Ovary (tissue), 9 donors: ENCODE results near the gene STAT4. TPM values are rescaled to one million over a fixed set of nuclear protein-coding genes. Genes with fewer than 3 reads are reported as not detected.

Experiments used
- DNase-seq, 5 donors: peaks; one replicate each; pipeline ENCODE4 v3.0.0-alpha.2; 2019 to 2020
- H3K27ac ChIP-seq, 2 donors: fragments of 200-600 bp; one replicate each; pipeline versions ENCODE4 v1.5.1 to v1.8.0; 2019 to 2022
- H3K27me3 ChIP-seq: fragments of 200-600 bp; one replicate; pipeline ENCODE4 v1.8.0; 2022
- H3K36me3 ChIP-seq: fragments of 200-600 bp; sonication (generic); one replicate; pipeline ENCODE4 v1.5.1; 2019
- H3K4me1 ChIP-seq: one replicate; pipeline ENCODE4 v1.8.1; 2013; ENCODE audit warnings: mild to moderate bottlenecking, moderate library complexity; ENCODE audit not compliant: insufficient read depth
- H3K4me3 ChIP-seq: fragments of 200-600 bp; sonication (generic); one replicate; pipeline ENCODE4 v1.5.1; 2017
- H3K9me3 ChIP-seq, 2 donors: fragments of 200-600 bp in 1 of 2; sonication (generic) in 1 of 2; one replicate each; pipeline versions ENCODE4 v1.5.1 to v1.8.1; 2013 to 2019; ENCODE audit warnings: mild to moderate bottlenecking in 1 of 2, moderate library complexity in 1 of 2
- CTCF ChIP-seq, 3 donors: fragments of 450-650 bp in 2 of 3; fragments of 200-600 bp in 1 of 3; IDR thresholded peaks; one replicate each; pipeline versions ENCODE4 v1.5.1 to v1.8.0; 2016 to 2022; ENCODE audit warnings: antibody characterized with exemption in 3 of 3, mild to moderate bottlenecking in 1 of 3
- EP300 ChIP-seq: sonication (generic); formaldehyde crosslinking; IDR thresholded peaks from one replicate; pipeline ENCODE4 v1.6.1; 2017; ENCODE audit warnings: antibody characterized with exemption
- POLR2A ChIP-seq: fragments of 450-650 bp; IDR thresholded peaks from one replicate; pipeline ENCODE4 v1.6.1; 2017; ENCODE audit warnings: antibody characterized with exemption, mild to moderate bottlenecking, moderate library complexity
- WGBS, 3 donors: extraction: QIAGEN DNeasy Blood & Tissue Kit in 1 of 3; methylation state at CpG; one replicate each; pipeline versions ENCODE4 v1.1.5 to v1.1.7; 2013 to 2017; 5-methylcytosine and 5-hydroxymethylcytosine counted together
- intact Hi-C, 4 donors: fragments of 100-400 bp; cut with DNase I; formaldehyde crosslinking; loops; one replicate each; pipeline versions ENCODE4 v1.11.0 to v1.15.1; 2022 to 2023
- polyA plus RNA-seq, 2 donors: library from polyadenylated mRNA; stranded (reverse); fragments of 200-250 nt in 1 of 2; fragments of 350-450 nt in 1 of 2; fragmentation: Illumina TruSeq in 1 of 2; extraction: RNeasy Lipid Tissue Mini Kit (QIAGEN cat#74804) in 1 of 2; gene quantifications; one replicate each; pipeline ENCODE4 v1.2.3, GENCODE V29; 2013 to 2014
- total RNA-seq, 7 donors: library from RNA; depleted of rRNA in 2 of 7; stranded (reverse); fragments of >200 nt in 2 of 7; fragmentation: NEBNext Ultra II Directional in 3 of 7; extraction: Animal tissue kit (Norgen Biotek cat#: 25700) in 3 of 7; gene quantifications; one replicate each; pipeline versions ENCODE4 v1.1.0 to v1.2.4, GENCODE V29; 2016 to 2023
- donor health status: DM: no; HTN: no; CAD: no; lungs with moderate emphysema.
- donor health status: DM: no; HTN: no; CAD: no.
- donor health status: Bipolar disorder and iron deficiency.
- donor health status: DM: yes; HTN: yes; CAD: no.
- donor health status: DM: no; HTN: no; CAD: no.
- donor health status: DM: yes; HTN: yes; CAD: no.

STAT4 gene
- total and polyA plus RNA-seq, 9 donors: 0.52 to 3.6 (median 1.5) TPM

GRCh38 chr2:191023235-191023679, 127.5 kb downstream of the STAT4 start:
- DNase-seq: no peak
- no peak overlapping the region for H3K27ac ChIP-seq
- WGBS, 3 donors: 89 to 92% (median 91%) methylated on average over 7 of the region's 7 CpGs
- no peak overlapping the region for H3K4me3 ChIP-seq
- no peaks in the 10 kb centered on the region for H3K36me3 ChIP-seq
- H3K27me3 ChIP-seq: no peaks in the 10 kb centered on the region
- TF ChIP-seq POLR2A: no peak
- TF ChIP-seq CTCF (IDR thresholded peaks at IDR 0.05): no peak
- TF ChIP-seq EP300: no peak
- intact Hi-C loops: loop anchor here in 1 of 4 donors (10.0 kb wide), 1 partner anchor 238 kb away; no protein-coding TSS in a partner anchor
- H3K9me3 ChIP-seq: no peaks in the 10 kb centered on the region
- peaks cover 3% of the 10 kb centered on the region for H3K4me1 ChIP-seq

DNA sequence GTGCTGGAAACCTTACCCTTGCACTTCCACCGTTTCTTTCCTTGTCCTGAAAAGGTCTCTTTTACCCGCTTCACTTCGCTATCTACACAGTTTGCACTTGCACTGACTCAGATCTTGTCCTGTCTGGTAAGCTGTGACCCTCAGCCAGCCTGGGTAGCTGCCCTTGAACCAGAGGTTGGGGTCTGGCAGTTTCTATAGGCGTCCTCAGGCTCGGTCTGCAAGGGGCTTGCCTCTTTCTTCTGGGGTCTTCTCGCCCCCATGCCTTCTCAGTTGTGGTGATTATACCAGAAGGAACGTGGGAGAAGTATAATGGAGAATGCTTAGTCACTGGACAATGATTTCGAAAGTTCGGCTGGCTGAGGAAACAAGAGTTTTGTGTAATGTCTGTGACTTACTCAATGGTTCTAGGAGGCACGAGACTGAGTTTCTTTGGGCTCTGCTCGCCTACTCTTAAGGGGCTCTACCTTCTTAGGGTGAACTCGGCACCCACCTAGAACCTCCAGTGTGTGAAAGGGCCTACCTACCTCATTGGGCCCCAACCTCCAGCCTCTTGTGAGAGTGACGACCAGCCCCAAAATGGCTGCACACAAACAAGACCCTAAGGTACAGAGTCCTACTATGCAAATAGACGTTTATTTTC, 129.9 kb downstream of the STAT4 start:
- intact Hi-C loops: loop anchor here in 1 of 4 donors (10.0 kb wide), 1 partner anchor 236 kb away; no protein-coding TSS in a partner anchor
- Histone ChIP-seq H3K27me3 (no peaks in the 10 kb centered on the region), H3K27ac (peak overlapping the region; percentile 33 to 67), H3K4me3 (peak overlapping the region; percentile 75), H3K9me3 (no peaks in the 10 kb centered on the region), H3K4me1 (peaks cover 3% of the 10 kb centered on the region), H3K36me3 (no peaks in the 10 kb centered on the region)
- WGBS, 3 donors: 27 to 33% (median 28%) methylated on average over 14 of the region's 14 CpGs
- peak in 3 of 5 donors; percentile 13 to 60 (median 36) for DNase-seq
- TF ChIP-seq EP300: no peak
- TF ChIP-seq POLR2A: no peak
- TF ChIP-seq CTCF (IDR thresholded peaks at IDR 0.05): no peak

DNA sequence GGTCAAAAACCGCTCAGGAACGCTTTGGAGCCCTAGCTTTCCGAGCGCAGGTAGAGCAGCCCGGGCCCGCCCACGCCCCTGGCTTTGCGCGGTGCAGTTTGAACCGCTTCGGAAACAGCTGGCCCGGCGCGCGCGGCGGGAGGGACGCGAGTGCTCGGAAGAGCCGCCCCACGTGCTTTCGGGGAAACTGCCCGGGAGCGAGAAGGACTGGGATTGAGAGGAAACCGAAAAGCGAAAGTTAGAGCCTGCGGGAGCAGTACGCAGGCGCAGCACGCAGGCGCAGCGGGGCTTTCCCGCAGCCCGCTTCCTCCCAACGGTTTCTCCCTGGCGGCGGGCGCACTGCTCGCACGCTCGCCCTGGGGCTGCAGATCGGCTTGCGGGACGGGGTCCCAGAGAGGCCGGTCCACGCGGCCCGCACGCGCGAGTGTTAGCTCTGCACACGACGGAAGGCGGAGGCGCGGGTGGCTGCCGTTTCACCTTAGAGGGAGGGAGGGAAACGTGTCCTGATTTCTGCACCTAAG, 130.5 kb downstream of the STAT4 start:
- peaks cover 3% of the 10 kb centered on the region for H3K4me1 ChIP-seq
- TF ChIP-seq POLR2A (peak; percentile 59), CTCF (IDR thresholded peaks at IDR 0.05) (peak in 2 of 3 donors; percentile 10 to 34), EP300 (peak; percentile 99)
- H3K27me3 ChIP-seq: no peaks in the 10 kb centered on the region
- WGBS, 3 donors: 0 to 1% (median 0%) methylated on average over 59 of the region's 59 CpGs
- peak overlapping the region; percentile 33 to 67 for H3K27ac ChIP-seq
- H3K36me3 ChIP-seq: no peaks in the 10 kb centered on the region
- DNase-seq: peak; percentile 90 to 97 (median 93)
- H3K4me3 ChIP-seq: peak overlapping the region; percentile 75
- no peaks in the 10 kb centered on the region for H3K9me3 ChIP-seq
- intact Hi-C loops: loop anchor here in 1 of 4 donors (10.0 kb wide), 1 partner anchor 235 kb away; no protein-coding TSS in a partner anchor

DNA sequence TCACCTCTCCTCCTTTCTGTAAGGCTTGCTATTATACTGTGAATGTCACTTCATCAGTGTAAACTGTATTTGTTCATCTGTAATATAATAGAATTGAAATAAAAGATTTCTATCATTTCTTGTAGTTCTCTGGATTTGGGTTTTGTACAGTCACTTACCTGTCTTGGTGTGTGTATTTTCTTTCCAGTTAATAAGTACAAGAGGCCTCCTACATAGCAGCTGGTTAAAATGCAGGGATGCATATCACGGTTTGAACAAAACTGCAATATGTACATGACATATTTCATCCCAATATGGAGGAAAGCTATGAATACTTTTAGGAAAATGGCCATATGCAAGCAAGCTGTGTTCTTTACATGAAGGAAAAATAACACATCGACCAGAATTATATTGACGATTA, 131.4 kb downstream of the STAT4 start:
- Histone ChIP-seq H3K4me3 (no peak overlapping the region), H3K4me1 (peaks cover 5% of the 10 kb centered on the region), H3K27me3 (no peaks in the 10 kb centered on the region), H3K36me3 (no peaks in the 10 kb centered on the region), H3K27ac (no peak overlapping the region), H3K9me3 (no peaks in the 10 kb centered on the region)
- no peak for DNase-seq
- WGBS, 3 donors: 94 to 96% (median 96%) methylated on average over 3 of the region's 3 CpGs
- intact Hi-C loops: loop anchor here in 1 of 4 donors (10.0 kb wide), 1 partner anchor 135 kb away; the partner anchor contains the start of gene GLS
- no peak for TF ChIP-seq CTCF (IDR thresholded peaks at IDR 0.05)
